Measurements from ENCODE around the gene VANGL2.

VANGL2 gene

DNA sequence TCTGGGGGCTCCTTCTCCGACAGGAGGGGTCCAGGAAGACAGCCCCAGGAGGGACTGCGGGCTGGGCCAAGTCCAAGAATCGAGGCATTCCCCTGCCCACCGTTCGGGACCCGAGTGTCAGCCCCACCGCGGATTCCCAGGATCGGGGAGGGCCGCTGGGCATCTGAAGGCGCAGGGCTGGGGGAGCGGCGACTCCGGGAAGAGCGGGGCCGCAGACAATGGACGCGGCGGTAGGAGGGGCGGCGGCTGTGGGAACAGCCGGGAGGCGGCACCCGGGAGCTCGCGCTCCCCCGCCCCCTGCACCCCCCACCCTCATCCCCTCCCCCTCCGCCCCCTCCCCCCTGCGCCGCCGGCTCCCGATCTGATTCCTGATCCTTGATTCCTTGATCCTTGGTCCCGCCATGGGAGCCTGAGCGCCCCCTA is at the start of gene VANGL2:
Gene VANGL2, plus strand, starts transcription at position 342 of the 423 bp plus-strand sequence. CDS start 15,274 bp downstream, outside the sequence.
- DNase-seq (ENCODE audit: low spot score): peak; percentile 98

DNA sequence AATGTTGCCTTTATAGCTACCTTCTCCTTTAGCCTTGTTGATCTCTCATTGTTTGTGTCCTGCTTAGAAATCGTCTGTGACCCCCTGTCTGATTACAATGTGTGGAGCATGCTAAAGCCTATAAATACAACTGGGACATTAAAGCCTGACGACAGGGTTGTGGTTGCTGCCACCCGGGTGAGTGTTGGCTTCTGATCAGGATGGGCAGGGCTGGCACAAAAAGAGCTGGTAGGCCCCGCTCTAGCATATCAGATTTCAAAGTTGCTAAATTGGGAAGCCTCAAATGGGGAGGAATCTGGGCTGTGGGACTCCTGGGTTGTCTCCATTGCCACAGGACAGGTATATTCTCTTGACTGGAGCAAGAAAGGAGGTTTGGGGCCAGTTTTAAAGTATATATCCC is 48.7 kb upstream of the VANGL2 start:
- no peak for DNase-seq (ENCODE audit: low spot score)

DNA sequence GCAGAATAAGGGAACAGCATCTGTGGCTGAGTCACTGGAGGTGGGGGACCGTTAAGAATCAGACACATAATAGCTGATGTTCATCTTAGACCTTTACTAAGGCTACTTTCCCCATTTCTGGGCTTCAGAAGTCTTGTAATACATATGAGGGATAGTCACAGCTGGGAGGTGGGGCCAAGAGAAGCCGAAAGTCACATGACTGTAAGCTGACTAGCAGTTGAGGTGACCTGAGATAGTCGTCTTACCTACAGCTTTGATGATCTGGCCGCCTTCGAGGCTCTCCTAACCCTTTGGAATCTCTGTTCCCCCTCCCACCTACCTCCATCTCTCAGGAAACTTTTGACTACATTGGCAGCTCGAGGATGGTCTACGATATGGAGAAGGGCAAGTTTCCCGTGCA is 47.8 kb upstream of the VANGL2 start:
- no peak for DNase-seq (ENCODE audit: low spot score)

DNA sequence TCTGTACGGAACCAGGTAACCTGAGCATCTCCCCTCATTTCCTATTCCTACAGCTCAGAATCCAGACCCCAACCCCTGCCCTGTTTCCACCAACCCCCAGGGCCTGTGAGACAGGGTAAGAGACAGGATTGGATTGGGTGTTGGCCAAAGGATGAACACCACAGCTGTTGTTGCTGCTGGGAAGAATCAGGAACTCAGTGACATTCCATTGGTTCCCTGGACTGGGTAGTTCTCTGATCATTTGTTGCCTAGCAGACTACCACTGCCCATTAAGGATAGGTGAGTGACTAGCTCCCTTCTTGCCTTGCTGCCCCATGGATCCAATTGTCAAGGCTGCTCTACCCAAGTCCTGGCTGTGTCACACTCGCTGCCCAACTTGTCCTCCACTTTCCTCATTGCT is 47.1 kb upstream of the VANGL2 start:
- peak; percentile 55 for DNase-seq (ENCODE audit: low spot score)

DNA sequence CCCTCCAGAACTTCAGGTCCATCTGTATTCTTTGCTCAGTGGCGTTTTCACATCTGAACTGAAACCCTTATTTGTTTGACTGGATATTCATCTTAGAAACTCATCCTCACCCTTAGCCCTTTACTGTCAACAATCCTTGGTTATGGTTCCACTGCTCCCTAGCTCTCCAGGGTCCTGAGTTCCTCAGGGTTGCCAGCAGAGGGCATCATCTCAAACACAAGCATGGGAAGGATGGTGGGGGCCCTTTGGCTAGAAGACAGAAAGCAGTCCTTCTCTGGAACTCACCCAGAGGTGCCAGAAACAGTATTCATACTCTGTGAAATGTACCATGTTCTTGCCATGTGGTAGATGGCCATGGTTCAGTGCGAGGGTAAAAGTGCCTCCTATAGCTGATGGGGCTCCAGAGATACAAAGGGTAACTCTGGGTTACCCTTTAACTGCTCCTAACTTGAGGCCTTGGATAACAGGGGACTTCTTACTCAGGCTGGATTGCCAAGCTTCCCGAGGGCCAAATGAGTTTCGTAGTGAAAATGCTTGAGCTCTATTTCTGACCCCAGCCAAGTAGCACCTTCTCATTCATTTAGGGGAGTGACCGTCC is 45.9 kb upstream of the VANGL2 start:
- peak; percentile 81 for DNase-seq (ENCODE audit: low spot score)

DNA sequence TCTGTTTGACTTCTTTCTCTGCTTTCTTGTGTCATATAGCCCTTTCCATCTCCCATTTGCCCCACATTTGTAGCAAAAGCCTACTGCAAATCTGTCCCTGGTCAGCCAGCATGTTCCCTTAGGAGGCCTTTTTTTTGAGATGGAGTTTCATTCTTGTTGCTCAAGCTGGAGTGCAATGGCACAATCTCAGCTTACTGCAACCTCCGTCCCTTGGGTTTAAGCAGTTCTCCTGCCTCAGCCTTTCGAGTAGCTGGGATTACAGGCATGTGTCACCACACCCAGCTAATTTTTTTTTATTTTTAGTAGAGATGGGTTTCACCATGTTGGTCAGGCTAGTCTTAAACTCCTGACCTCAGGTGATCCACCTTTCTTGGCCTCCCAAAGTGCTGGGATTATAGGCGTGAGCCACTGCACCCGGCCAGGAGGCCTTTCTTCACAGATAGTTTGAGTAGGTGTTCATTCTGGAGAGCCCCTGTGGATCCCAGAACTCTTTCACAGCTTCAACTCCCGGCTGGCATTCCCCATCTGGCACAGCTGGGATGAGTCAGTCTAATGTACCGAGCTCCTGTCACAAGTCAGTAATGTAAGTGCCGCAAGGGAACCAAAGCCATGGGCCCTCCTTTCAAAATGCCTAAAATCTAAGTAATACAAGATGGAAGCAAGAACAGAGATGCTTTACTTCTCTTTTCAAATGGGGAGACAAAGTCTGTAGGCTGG is 42.9 kb upstream of the VANGL2 start:
- DNase-seq (ENCODE audit: low spot score): no peak

DNA sequence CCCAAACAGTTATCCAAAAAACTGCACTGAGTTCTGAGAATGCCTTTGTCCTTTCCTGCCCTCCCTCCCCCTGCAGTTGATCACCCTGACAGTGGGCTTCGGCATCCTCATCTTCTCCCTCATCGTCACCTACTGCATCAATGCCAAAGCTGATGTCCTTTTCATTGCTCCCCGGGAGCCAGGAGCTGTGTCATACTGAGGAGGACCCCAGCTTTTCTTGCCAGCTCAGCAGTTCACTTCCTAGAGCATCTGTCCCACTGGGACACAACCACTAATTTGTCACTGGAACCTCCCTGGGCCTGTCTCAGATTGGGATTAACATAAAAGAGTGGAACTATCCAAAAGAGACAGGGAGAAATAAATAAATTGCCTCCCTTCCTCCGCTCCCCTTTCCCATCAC is 42.3 kb upstream of the VANGL2 start:
- DNase-seq (ENCODE audit: low spot score): no peak

DNA sequence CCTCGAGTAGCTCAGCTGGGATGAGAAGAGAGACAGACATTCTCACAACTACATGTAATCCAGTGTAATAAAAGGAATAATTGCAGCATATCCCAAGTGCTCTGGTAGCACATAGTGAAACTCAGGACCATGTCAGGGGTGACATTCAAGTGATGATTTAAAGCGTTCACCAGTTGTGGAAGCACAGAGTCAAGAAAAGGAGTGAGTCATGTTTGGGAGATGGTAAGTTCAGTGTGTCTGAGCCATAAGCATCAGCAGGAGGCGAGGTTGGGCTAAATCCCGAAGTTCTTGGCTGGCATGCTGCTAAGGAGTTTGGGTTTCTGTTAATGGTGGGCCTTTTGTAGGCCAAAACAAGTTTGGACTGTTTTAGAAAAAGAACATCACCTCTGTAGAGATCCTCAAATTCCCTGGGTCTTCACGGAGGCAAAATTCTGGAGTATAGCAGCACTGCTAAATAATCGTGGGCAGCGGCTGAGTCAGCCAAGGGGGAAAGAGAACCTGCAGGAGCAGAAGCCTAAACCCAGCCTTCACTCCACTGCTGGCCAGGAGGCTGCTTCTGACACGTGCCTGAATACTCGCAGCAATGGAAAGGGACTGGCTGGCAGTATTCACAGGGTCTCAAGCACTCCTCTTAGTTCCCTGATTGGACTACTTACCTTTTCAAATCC is 40.7 kb upstream of the VANGL2 start:
- DNase-seq (ENCODE audit: low spot score): no peak

DNA sequence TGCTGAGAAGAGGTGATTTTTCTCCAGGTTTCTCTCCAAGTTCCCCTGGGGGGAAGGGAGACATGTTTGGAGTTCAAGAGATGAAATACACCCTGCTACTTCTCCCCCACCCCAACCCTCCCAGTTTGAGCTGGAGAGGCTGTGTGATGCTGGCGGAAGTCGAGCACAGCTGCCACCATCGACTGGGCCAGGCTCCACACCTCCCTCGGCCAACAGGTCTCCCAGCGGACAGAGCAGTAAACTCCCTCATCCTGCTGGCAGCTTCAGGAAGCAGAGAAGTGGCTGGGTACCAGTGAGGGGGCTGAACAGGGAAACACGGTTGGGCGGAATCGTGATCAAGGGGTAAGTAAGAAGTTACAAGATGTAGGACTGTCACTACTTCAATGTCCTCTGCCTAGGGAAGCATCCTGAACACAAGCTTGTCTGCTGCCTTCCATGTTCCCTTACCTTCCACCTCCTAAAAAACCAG is 40.1 kb upstream of the VANGL2 start:
- no peak for DNase-seq (ENCODE audit: low spot score)

DNA sequence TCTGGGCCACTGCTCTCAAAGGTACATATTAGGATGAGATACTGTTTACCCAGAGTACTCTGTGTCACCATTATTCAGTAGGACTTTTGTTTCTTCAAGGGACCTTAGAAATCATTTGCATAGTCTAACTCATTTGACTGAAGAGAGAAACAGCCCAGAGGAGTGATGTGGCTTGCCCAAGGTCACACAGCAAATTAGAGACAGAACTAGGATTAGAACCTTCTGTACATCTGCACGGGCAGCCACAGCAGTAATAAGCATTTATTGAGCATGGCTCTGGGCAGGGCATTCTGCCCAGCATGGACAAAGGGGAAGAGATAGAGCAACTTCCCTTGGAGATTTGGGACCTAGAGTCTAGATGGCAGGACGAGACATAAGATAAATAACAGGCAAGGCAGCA is 39.2 kb upstream of the VANGL2 start:
- DNase-seq (ENCODE audit: low spot score): no peak

DNA sequence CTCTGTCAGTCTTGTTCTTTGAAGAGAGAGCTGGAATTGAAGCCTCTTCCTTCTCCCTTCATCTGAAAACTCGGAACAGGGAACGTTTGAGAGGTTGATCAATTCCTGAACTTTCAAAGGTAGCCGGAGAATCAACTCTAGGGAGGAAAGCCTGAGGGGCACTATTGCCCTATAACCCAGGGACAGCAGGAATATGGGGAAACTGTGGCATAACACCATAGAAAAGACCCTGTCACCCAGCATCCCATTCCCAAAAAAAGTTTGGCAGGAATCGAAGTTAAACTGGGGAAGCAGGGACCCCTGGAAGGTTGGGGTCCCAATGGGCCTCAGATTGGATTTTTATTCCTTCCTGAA is 38.6 kb upstream of the VANGL2 start:
- DNase-seq (ENCODE audit: low spot score): no peak

DNA sequence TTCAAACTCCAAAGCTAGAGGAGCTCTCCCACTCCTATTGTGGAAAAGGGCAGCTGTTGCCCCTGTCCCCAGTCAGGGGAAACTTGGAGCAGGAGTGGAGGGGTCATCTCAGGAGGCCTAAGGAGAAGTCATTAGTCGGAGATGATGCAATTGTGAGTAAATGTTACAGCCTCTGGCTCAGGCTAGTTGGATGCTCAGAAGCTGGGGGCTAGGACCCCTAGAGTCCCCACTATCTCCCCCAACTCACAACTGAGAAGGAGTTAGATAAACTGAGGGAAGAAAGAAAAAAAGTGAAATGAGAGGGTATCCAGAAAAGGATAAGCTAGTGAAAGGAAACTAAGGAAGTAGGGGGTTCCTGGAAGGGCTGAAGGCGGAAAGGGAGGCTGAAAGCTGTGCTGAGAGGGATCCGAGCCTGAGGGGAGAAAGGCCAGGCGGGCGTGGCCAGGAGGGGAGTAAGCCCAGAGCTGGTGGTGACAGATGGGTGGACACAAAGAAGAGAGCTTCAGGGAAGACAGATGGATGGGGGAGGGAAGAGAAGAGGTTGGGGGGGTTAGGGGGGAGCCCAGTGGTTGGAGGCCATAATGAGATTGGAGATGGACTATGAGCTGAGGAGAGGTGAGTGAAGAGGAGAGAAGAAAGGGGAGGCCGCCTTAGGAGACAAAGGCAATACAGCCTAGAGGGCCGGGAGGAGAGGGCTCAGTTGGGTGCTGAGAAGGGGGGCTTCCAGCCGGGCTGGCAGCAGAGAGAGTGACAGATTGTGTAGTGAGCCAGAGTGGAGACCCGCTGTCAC is 38.0 kb upstream of the VANGL2 start:
- DNase-seq (ENCODE audit: low spot score): peak; percentile 92

DNA sequence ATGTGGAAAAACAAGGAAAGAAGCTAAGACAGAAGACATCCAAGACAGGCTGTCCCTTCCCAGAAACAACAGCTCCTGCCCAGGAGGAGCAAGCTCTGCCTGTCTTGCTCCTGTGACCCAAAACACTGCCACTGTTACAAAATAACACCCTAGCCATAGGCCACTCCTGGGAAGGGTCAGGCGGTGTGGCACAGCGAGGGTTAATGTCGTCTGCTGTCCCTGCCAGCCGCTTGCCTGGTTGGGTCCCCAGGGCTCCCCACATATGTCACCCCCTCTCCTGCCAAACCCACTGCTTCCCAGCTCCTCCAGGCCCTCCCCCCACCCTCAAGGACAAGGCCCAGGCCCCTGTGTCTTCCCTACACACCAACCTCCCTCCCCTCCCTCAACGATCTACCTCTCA is 37.4 kb upstream of the VANGL2 start:
- peak; percentile 83 for DNase-seq (ENCODE audit: low spot score)

DNA sequence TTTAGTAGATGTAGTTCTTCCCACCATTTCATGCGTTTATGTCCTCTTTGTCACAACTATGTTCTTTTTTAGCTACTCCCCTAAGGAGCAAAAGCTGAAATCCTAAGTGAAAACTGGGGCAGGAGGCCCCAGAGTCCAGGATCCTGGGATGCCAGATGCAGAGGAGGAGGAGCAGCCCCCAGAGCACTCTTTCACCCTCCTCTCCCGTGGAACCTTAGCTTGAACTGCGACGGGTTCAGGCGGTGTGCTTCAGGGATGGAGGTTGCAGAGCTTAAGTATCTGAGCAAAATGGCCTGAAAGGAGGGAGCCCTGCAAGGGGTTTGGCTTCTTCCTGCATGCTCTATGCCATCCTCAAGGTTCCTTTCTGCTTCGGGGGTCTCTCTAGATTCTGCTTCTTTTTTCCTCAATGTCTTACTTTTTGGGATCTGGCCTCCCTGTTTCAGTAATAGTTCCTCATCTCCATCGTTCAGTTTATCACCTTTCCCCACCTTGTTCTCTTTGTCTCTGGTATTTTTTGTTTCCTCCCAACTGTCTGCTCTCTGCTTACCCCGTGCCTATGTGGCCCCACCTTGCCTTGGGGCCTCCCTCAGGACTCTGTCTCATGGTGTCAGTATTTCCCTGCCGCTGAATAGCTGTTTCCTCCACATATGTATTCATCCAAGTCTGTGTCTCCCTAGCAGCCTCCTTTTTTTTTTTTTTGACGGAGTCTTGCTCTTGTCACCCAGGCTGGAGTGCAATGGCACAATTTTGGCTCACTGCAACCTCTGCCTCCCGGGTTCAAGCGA is 36.2 kb upstream of the VANGL2 start:
- DNase-seq (ENCODE audit: low spot score): no peak

DNA sequence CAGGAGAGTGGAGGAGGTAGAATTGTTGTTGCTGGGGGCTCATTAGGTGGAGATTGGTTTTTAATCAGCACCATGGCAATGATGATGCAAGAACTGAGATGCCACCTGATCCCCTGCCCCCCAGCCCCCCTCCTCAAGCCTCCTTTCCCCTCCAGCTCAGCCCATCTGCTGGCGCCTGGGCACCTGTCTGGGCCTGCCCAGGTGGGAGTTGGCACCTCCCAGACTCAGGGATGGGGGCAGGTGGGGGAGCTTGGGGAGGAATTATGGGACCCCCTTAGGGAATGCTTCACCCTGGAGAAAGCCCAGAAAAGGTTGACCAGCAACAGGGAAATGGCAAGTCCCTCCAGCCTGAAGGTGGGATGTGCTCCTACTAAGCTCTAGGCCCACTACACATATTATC is 35.0 kb upstream of the VANGL2 start:
- no peak for DNase-seq (ENCODE audit: low spot score)

DNA sequence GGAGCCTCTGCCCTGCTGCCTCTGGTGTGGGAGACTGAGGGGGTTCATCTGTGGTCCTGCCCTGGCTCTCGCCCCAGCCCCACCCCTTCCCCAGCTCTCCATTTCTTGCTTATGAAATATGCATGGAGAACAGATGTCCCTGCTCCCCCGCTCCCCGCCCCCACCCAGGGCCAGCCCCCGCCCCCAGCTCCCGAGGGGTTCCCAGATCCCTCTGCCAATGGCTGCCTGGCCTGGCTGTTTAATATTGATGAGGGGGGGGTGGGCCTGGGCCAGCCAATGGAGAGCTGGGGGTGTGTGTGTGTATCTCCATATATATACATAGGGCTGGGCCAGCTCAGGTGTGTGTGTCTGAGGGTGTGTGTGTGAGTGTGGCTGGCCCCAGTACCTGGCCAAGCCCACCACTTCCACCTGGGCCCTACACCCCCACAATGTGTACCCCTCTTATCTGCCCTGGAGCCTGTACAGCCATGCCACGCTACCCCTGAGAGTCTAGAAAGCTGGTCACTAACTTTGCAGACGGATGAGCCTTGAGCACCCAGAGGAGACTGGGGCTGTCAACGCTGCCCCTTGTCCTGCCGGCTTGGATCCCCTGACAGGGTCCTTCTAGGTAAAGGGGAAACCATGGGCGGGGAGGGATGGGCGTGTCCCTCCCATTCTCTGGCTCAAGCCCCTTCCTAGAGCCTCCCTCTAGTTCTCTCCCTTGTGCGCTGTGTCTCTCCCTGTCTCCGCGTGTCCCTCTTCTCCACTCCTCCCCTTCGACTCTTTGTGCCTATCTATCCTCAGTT is 33.4 kb upstream of the VANGL2 start, which contains the start of gene NHLH1:
Gene NHLH1, plus strand, starts transcription at position 341 of the 785 bp plus-strand sequence. CDS start 3,661 bp downstream, outside the sequence.
- peak; percentile 96 for DNase-seq (ENCODE audit: low spot score)

DNA sequence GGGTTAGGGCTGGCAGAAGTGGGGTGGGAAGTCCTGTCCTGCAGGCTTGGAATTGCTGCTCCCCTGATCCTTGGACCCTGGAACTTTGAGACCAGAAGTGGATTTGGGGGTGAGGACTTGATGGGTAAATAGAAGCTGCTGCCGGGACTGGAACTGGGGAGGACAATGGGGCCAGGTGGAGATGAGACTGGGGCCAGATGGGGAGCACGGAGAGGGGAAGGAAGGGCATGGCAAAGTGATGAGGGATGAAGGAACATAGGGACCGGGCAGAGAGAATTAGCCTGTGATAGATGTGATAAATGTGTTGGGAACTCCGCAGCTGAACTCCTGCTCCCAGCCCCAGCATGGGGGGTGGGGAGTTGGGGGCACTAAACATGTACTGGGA is 32.9 kb upstream of the VANGL2 start:
- DNase-seq (ENCODE audit: low spot score): no peak

DNA sequence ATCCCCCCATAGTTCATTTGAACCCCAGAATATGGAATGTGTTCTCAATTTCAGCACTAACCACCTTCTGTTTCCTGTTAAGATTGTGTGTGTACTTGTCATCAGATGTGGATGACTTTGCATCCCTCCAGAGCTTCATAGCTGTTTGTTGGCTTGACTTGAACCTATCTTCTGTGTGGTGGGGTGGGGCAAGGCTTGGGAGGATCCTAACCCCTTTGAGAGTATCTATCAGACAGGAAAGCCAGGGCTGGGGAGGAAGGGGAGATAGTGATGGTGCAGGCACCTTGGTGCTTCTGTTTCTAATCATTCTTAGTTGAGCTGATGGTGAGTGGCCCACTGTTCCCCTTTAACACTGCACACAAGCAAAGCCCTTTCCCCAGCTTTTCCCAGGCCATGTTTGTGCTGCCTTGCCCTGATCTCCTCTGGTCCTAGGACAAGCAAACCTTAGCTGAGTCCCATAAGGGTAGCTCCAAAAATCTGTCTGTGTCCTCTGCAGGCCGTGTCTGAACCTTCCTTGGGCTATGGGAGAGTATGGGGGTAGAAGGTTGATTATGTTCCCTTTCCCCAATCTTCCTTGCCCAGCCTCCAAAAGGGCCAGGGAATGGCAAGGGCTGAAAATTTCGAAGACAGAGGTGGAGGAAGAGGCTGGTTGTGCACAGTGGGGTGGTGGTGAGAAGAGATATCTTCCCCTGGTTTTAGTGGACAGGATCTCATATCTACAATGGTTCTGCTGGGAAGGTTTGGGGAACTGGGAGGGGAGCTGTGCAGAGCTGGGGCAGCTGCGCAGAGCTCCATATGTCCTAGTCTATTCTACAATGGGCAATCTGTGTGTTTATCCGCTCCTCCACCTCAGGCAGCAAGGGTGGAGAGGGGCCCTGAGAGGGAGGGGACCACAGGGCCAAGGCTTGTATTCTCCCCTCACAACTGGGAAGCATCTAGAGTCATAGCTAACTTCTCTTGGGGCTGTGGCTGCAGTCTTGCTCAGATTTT is 32.1 kb upstream of the VANGL2 start:
- DNase-seq (ENCODE audit: low spot score): peak; percentile 57

DNA sequence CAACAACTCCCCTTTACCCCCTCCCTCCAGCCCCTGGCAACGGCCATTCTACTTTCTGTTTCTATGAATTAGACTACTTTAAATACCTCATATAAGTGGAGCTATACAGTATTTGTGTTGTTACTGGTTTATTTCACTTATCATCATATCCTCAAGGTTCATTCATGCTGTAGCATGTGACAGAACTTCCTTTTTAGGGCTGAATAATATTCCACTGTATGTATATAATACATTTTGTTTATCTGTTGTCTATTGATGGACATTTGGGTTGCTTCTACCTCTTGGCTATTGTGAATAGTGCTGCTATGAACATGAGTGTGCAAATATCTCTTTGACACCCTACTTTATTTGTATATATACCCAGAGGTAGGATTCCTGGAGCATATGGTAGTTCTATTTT is 31.3 kb upstream of the VANGL2 start:
- DNase-seq (ENCODE audit: low spot score): no peak

Measured in D341Med (cell line).